ENCODE data around the gene CHSY1.

CHSY1 gene

GRCh38 chr15:101210058-101210457, 41.8 kb downstream of the CHSY1 start:
- DNase-seq, result no peak

DNA sequence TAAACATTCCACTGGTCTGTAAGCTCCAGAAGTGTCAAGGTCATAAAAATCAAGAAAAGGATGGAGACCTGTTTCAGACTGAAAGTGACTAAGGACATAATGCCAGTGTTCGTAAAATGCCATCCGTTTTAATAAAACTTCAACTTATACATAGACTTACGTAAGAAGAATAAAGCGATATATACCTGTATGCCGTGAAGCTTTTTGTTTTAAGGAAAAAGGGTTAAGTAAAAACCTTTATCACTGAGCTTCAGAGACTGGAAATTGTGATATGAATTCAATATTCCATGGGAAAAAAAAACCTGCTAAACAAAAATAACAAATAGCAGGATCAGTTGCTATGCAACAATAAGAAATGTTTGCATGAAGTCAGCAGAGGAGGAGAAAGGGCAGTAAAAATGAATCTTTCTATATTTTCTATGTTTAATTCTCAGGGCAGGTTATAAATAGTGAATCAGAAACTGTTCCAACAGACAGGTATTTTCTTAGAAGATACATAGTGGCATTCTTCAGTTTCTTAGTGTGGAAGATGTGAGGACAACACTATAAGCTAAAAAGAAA, 42.5 kb downstream of the CHSY1 start:
- DNase-seq, result no peak

- DNase-seq, result no peak
Observed at GRCh38 chr15:101207867-101208288, 44.0 kb downstream of the CHSY1 start.

GRCh38 chr15:101206176-101206591, 45.7 kb downstream of the CHSY1 start:
- peak in 5 of 6 experiments; percentile 14 to 53 (median 35) for DNase-seq

DNA sequence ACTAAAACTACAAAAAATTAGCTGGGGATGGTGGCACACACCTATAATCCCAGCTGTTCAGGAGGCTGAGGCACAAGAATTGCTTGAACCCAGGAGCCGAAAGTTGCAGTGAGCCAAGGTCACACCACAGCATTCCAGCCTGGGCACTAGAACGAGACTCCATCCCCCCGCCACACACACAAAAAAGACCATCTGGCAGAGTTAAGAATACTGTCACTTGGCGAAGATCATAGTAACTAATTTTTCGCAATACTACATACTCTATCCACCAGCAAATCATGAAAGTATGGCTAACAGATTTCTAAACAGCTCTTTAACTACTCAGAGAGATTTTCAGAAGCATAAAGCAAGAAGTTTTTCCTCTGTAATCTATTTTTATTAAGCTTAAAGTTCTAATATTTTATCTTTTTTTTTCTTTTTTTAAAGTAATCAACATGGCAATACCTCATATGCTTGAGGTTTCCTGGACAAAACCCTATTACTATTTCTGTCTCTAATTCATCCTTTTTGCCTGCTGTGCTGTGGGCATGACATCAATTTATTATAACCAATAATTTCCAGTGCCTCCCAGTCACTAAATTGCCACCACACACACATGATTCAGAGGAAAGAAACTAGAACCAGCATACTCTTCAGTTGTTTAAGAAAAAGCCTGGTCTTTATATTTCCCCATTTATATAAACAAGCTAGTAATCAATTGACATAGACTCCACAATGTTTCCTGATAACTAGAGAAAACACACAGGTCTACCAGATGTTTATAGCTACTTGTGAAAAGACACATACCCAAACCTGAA, 46.9 kb downstream of the CHSY1 start:
- DNase-seq, result no peak

DNA sequence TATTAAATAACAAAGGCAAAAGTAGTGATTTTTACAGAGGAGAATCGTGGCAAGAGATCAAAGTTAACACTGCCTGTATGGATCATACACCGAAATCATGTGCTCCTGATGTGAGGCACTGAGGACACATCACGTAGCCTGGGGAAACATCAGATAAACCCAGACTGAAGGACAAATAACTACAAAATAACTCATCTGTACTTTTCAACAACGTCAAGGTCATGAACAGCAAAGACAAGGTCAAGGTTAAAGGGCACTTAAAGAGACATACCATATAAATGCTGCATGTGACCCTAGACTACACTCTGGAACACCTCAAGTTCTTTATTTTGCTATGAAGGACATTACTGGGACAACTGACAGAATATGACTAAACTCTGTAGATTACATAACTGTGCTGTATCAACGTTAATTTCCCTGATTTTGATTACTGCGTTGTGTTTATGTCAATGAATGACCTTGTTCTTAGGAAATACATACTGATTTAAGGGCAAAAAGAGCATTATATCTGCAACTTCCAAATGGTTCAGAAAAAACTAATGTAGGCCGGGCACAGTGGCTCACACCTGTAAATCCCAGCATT, 48.1 kb downstream of the CHSY1 start:
- DNase-seq, result no peak

GRCh38 chr15:101203029-101203573, 48.7 kb downstream of the CHSY1 start:
- no peak for DNase-seq

DNA sequence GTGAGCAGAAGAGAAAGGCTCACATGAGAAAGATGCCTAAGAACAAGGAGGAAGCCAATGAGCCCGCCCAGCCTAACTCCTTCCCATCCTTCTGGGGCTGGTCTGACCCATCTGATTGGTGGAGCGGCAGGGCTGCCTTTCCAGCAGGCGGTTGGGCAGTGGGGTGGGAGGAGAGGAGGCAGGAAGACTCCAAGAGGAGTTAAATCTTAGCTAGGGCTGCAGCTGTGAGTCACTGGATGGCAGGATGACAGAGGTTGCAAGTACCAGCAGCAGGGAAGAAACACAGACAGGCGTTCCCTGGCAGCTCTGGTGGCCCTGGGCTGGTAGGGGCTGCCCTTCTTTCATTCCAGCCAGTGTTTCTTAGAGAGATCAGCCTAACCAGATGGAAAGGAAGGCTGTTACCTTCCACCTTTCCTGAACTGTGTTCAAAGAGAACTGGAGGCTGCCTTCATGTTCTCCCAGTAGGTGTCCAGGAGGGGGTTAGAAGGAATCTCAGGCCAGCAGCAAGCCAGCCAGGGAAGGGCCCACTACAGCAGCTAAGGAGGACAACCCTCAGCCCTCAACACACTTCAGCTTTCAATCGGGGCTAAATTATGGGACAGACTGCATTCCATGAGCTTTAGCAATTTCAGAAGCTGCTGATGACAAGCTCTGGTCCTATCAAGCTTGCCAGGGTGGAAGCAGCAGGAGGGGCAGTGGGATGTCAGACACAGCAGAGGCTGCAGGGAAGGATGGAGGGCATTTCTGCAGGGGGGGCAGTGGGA, 50.3 kb downstream of the CHSY1 start:
- no peak for DNase-seq

- DNase-seq, result no peak
Observed at GRCh38 chr15:101200181-101200580, 51.7 kb downstream of the CHSY1 start.

DNA sequence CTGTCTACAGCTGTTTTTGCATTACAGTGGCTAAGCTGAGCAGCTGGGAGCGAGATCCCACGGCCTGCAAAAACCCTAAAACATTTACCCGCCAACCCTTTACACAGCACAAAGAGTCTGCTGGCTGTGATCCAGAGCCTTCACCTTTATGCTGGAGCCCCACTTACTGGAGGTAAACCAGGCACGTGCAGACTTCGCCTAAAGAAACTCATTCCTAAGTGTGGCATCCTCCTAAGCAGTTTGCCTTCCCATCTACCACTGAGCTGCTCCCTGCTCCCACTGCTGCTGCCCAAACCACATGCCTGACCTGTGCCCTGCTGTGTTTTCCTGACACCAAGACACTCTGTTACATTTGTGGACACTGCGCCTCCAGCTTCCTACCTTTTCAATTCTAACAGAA, 53.0 kb downstream of the CHSY1 start:
- no peak for DNase-seq

- DNase-seq, result no peak
Observed at GRCh38 chr15:101198031-101198575, 53.7 kb downstream of the CHSY1 start.

GRCh38 chr15:101194546-101195125, 57.2 kb downstream of the CHSY1 start:
- peak in 3 of 6 experiments; percentile 12 to 49 (median 14) for DNase-seq

GRCh38 chr15:101193806-101194545, 57.9 kb downstream of the CHSY1 start:
- no peak for DNase-seq

DNA sequence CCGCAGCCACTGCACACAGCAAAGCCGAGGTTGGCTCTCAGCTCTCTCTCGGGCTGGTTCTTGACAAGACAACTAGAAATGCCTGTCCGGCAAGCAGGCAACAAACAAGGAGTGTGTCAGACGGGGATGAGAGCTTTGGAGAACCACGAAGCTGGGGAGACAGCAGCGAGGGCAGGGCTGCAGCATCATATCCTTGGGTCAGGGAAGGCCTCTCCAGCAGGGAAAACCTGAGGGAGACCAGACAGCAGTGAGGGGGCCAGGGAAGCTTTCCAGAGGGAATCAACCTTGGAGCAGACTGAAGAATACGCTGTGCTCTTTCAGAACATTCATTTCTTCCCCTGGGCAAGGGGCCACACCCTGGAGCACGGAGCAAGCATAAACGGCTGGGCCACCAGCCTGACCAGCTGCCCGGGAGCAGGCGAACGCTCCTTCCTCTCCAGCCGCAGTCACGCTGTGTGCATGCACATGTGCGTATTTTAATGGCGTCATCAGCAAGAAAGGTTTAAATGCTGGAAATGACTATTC, 58.7 kb downstream of the CHSY1 start:
- DNase-seq, result no peak

- no peak for DNase-seq
Observed at GRCh38 chr15:101192081-101192480, 59.8 kb downstream of the CHSY1 start.

DNA sequence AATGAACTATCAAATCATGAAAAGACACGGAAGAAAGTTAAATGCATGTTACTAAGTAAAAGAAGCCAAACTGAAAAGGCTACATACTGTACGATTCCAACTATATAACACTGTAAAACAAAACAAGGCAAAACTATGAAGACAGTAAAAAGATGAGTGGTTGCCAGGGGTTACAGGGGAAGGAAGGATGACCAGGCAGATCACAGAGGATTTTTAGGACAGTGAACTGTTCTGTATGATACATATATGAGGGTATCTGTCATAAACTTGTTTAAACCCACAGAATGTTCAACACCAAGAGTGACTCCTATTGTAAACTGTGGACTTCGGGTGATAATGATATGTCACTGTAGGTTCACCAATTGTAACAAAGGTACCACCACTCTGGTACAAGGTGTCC, 60.6 kb downstream of the CHSY1 start:
- no peak for DNase-seq

DNA sequence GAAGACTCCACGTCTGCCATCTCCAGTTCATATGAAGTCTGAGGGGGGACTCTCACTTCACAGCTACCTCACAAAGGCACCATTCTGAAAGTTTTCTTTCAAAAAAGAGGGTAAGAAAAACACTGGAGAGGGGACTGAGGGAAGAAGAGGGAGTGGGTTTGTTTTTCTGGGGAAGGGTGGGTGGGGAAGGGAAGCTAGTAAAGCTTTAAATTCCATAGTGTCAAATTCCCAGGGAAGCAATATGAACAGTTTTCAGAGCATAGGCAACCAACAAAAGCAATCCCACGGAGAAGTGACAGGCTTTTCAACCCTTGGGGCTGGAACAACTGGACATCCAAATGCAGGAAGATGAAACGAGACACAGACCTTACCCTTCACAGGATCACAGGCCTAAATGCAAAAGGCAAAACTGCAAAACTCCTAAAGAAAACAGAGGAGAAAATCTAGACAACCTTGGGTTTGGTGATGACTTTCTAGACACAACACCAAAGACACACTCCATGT, 61.7 kb downstream of the CHSY1 start:
- no peak for DNase-seq

GRCh38 chr15:101189409-101190091, 62.3 kb downstream of the CHSY1 start:
- DNase-seq, result no peak

DNA sequence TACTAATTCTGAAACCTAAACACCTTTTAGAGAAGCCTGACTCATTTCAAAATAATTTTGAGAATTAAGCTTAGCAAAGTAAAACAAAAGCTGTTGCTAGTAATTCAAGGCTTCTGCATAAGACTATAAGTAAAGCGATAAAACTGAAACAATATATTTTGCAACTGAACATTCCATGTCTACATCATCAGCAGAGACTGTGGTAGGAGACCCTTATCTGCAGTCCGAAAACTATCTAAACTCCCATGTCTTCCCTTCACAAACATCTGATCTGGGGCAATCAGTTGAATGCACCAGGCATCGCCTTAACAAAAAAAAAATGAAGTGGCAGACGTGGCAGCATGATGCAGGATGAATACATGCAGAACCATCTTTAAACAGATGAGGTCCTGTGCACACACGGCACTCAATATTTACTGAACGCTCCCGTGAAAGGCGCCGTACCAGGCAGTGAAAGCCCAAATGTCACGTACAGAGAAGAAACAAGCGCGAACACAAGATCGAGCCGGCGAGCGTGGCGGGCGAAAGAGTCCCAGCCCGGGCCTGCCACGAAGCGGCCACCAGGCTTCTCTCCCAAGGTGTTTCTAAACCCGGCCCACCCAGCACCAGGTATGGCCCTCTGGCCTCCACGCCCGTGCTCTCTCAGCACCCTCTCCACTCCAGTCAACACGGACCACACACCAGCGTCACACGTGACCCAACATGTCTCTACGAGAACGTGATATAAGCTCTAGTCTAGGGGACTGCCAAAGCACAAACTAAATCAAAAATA, 63.0 kb downstream of the CHSY1 start:
- DNase-seq, result no peak

All from stimulated activated naive CD4-positive, alpha-beta T cell (primary cell).